GM12874 (cell line): ENCODE measurements around the gene SIX3.

ENCODE experiments used
- CTCF ChIP-seq: IDR thresholded peaks from 2 replicates; pipeline ENCODE4 v1.5.1; 2011; ENCODE audit warnings: low read depth, mild to moderate bottlenecking, control low read depth, low read length, moderate library complexity; ENCODE audit not compliant: insufficient read depth

The SIX3 gene

GRCh38 chr2:44946372-44947027 lies 5.0 kb downstream of the SIX3 start:
- no peak for TF ChIP-seq CTCF

- no peak for TF ChIP-seq CTCF
These were observed 5.5 kb downstream of the SIX3 start for GRCh38 chr2:44947028-44947375.

DNA sequence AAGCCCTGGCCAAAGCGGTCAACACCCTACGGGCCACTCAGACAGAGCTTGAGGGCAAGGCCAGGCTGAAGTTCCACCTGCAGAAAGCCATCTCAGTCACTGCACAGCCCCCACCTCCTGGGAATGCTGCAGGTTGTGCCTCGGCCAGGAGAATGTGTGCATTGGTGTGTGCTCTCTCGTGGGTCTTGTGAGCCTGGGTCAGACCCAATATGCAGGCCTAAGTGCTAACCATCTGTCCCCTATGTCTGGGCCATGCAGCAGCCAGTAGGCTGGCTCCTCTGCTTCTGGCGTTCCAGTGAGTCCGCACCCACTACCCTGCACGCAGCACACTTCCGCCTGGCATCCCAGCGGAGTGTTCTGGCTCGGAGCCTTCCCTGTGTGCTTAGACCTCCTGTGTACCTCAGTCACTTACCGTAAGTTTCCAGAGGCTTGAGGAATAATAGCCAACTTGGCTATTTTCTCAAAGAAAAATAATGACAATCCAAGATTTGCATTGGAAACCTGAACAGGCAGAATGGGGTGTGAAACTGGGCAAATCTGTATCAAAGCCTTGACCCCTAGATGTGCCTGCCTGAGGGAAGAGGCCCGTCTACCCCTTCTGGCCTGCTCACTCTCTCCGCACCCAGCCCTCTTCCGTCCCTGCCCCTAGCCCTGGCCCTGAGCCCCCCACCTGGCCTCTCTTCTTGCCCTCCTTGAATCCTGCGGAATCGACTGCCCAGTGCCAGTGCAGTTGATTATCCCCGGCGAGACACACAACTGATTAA lies 7.2 kb downstream of the SIX3 start:
- TF ChIP-seq CTCF, result no peak

DNA sequence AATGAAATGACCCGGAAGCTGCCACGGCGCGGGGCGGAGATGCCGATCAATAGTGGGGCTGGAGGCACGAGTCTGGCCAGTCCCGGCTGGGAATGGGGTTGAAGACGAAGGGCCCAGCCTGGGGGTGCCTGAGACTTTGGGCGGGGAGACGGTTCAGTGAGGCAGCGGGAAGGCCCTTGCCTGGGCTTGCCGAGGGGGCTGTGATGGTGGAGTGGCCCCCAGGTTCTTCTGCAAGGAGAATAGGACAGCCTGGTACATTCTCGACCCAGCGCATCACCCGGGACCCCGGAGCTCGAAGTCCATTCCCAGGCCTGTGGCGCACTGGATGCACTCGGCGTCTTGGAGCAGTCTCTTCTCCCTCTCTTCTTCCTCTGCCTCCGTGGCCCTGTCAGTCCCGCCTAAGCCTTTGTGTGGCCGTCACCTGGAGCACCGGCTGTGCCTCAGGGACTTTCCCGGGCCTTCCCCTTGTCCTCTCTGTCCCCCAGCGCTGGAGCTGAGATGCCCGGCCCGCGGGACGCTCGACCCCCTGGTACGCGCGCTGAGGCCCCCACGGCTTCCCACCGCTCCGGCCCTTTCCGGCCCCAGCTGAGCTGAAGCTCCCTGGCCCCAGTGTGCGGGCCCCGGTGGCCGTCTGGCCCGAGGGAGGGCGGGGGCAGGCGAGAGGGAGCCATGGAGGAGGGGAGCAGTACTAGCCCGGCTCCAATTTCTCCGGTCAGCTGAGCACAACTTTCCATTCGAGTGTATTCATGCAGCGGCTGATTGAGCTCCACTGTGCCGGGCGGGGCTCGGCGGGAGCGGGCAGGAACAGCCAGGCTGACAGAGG lies 8.0 kb downstream of the SIX3 start:
- no peak for TF ChIP-seq CTCF

DNA sequence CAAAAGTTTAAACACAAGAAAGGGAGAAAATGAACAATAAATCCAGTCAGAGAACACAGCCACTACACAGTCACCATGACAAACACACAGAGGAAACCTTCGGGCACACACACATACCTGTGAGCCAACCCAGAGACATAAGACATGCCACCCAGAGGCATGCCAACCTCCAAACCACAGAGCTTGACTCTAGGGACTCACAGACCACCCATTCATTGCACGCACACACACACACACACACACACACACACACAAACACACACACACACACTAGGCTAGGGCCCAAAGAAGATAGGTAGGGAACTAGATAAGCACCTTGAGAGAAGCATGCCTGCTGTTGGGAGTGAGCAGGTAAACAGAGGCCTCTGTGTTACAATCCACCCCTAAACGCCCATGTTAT lies 9.1 kb downstream of the SIX3 start:
- no peak for TF ChIP-seq CTCF

DNA sequence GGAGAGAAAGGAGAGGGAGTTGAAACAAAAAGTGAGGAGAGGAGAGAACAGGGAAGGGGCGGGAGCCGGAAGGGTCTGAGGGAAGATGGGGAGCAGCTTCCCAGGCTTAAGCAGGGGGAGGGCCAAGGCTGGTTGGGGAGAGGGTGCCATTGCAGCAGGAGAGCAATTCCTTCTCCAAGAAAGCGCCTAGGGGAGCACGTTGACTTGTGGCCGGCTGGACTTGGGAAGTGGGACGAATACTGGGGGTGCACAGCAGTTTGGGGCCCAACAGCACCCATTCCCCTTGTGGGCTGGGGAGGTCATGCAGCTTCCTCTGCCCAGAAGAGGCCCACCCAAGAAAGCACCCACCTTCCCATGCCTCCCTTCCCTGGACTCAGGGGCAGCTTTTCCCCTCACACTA lies 9.6 kb downstream of the SIX3 start:
- no peak for TF ChIP-seq CTCF

- no peak for TF ChIP-seq CTCF
These were observed 10.2 kb downstream of the SIX3 start for GRCh38 chr2:44951714-44952113.
